SK-N-MC (cell line): ENCODE data around the gene PTPRN2.

Experiments
- DNase-seq: peaks from one replicate; pipeline ENCODE4 v3.0.0-alpha.2; 2011; ENCODE audit warnings: low read depth, low spot score
- H3K27ac ChIP-seq: fragments of 200-600 bp; sonication (generic); 2 replicates; pipeline ENCODE4 v1.5.1; 2016; ENCODE audit warnings: mixed run types
- H3K36me3 ChIP-seq: fragments of 200-600 bp; sonication (generic); 2 replicates; pipeline ENCODE4 v1.6.1; 2017; ENCODE audit warnings: antibody characterized with exemption, low read length, mixed read lengths; ENCODE audit not compliant: insufficient read depth
- H3K4me3 ChIP-seq: fragments of 200-600 bp; sonication (generic); 2 replicates; pipeline ENCODE4 v1.5.1; 2016
- H3K9ac ChIP-seq: fragments of 200-600 bp; sonication (generic); 2 replicates; pipeline ENCODE4 v1.8.0; 2017; ENCODE audit warnings: mixed run types, mixed read lengths; ENCODE audit not compliant: insufficient read length
- H3K9me3 ChIP-seq: fragments of 200-600 bp; sonication (generic); 2 replicates; pipeline ENCODE4 v1.6.1; 2017; ENCODE audit warnings: low read depth, mild to moderate bottlenecking, antibody characterized with exemption, low read length, moderate library complexity, mixed read lengths
- EZH2 ChIP-seq: fragments of 200-600 bp; sonication (generic); IDR thresholded peaks from one replicate; pipeline ENCODE4 v1.6.1; 2017; ENCODE audit warnings: antibody characterized with exemption
- FOXP2 ChIP-seq: optimal IDR thresholded peaks from 2 replicates; pipeline ENCODE3; 2011; ENCODE audit warnings: mild to moderate bottlenecking, moderate library complexity; ENCODE audit not compliant: insufficient read depth; ENCODE audit errors: extremely low read length, control extremely low read depth
- POLR2AphosphoS5 ChIP-seq: IDR thresholded peaks from 2 replicates; pipeline ENCODE4 v1.6.1; 2012; ENCODE audit warnings: mild to moderate bottlenecking, low read depth, low read length, borderline replicate concordance

The PTPRN2 gene

DNA sequence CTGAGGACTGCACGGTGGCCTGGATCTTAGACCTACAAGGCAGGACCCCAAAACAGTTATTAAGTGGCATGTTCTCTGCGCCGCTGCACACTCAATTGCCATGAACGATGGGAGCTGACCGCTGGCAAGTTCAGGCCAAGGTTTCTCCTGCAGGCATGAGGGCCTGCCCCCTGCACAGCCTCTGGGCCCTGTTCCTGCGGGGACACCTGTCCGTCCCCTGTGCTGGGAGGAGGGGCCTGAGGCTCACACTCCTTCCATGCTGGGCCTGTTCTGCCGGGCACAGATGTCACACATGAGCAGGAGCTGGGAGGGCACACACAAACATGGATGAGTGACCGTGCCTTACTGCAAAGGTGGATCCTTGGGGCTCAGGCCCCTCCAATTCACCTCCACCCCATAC is 90.0 kb downstream of the PTPRN2 start:
- no peak overlapping the region for H3K9ac ChIP-seq
- no peak overlapping the region for H3K27ac ChIP-seq
- no peaks in the 10 kb centered on the region for H3K36me3 ChIP-seq

DNA sequence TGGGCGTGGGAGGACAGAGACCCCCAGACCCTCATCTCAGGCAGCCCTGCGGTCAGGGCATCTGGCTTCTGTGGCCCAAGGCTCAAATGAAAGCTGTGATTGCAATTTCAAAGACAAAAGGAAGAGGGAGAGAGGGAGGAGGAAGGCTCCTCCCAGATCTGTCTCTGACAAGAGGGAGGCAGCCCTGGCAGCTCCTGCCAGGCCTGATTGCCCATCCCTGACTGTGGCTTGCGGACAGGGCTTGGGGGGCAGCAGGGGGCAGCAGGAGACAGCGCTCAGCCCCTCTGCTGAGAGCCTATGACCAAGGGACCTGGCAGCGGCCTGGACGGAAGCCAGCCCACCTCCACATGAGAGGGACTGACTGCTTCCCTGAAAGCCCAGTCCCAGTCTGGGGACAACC is 91.8 kb downstream of the PTPRN2 start:
- no peak for TF ChIP-seq POLR2AphosphoS5
- no peak for TF ChIP-seq FOXP2
- no peak for TF ChIP-seq EZH2
- Histone ChIP-seq H3K27ac (no peak overlapping the region), H3K36me3 (no peaks in the 10 kb centered on the region), H3K4me3 (no peak overlapping the region), H3K9me3 (no peaks in the 10 kb centered on the region), H3K9ac (no peak overlapping the region)
- DNase-seq = no peak

More for the DNA sequence above, 90.0 kb downstream of the PTPRN2 start:
- no peak for DNase-seq
- no peak for TF ChIP-seq FOXP2
- TF ChIP-seq POLR2AphosphoS5 = no peak
- TF ChIP-seq EZH2 = no peak
- Histone ChIP-seq H3K4me3 (no peak overlapping the region), H3K9me3 (no peaks in the 10 kb centered on the region)

- H3K27ac ChIP-seq = no peak overlapping the region
- H3K9ac ChIP-seq = no peak overlapping the region
- no peaks in the 10 kb centered on the region for H3K9me3 ChIP-seq
- no peaks in the 10 kb centered on the region for H3K36me3 ChIP-seq
- no peak overlapping the region for H3K4me3 ChIP-seq
- no peak for DNase-seq
- TF ChIP-seq FOXP2 (no peak), EZH2 (no peak), POLR2AphosphoS5 (no peak)
Measured at GRCh38 chr7:158495216-158495615, 92.4 kb downstream of the PTPRN2 start.

DNA sequence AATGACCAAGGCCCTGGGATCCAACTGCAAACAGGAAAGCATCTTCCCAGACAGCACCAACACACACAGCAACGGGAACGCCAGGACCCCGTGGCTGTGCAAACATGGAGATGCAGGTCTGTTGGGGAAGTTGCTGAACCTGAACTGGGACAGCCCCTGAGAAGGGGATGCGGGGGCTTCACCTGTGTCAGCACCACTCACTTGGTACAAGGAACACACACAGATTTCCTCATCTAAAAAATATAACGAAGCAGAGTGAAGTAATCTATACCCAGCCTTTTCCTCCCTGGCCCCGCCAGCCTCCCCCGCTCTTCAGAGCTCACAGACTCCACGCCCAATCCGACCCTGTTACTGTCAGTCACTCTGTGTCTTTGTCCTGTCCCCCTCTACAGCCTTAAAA is 93.0 kb downstream of the PTPRN2 start:
- Histone ChIP-seq H3K27ac (no peak overlapping the region), H3K36me3 (no peaks in the 10 kb centered on the region), H3K9me3 (no peaks in the 10 kb centered on the region), H3K4me3 (no peak overlapping the region), H3K9ac (no peak overlapping the region)
- TF ChIP-seq EZH2 (no peak), POLR2AphosphoS5 (no peak), FOXP2 (no peak)
- no peak for DNase-seq

DNA sequence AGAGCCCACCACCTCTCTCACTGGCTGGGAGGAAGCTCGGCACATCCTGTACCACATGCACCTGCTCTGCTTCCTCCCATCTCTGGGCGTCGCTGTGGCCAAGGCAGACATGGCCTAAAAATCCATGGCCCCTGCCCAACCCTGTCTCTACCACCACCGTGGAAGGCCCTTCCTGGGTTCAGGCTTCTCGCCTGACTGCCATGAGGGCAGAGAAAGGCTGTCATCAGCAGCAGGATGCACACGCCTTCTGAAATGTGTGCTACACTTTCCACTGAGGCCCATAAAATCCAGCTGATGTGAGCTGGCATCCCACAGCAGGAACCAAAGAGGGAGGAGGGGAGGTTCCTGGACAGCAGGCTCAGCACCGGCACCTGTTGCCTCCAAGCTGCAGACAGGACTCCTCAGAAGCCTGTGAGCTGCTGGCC is 93.4 kb downstream of the PTPRN2 start:
- TF ChIP-seq FOXP2 (no peak), EZH2 (no peak), POLR2AphosphoS5 (no peak)
- H3K9ac ChIP-seq = no peak overlapping the region
- no peak for DNase-seq
- no peaks in the 10 kb centered on the region for H3K36me3 ChIP-seq
- no peak overlapping the region for H3K4me3 ChIP-seq
- H3K9me3 ChIP-seq = no peaks in the 10 kb centered on the region
- no peak overlapping the region for H3K27ac ChIP-seq

DNA sequence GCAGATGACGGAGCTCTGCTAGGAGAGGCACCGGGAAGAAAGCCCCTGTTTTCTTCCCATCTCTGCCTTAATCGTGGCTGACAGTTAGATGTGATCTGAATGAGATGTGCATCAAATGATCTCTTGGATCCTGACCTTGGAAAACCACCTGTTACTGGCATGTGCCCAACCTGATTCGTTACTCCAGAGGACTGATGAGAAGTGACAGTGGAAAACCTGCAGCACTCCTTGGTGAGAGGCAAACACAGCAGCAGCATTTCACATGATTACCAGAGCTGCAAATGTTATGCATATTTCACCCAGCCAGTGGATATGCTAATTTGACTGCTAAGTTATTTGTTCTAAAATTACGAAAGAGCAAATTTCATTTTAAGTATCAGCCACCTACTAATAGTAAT is 95.3 kb downstream of the PTPRN2 start:
- H3K27ac ChIP-seq = no peak overlapping the region
- no peak overlapping the region for H3K4me3 ChIP-seq
- no peak for DNase-seq
- no peak for TF ChIP-seq EZH2
- H3K9ac ChIP-seq = no peak overlapping the region
- H3K9me3 ChIP-seq = no peaks in the 10 kb centered on the region
- H3K36me3 ChIP-seq = no peaks in the 10 kb centered on the region

DNA sequence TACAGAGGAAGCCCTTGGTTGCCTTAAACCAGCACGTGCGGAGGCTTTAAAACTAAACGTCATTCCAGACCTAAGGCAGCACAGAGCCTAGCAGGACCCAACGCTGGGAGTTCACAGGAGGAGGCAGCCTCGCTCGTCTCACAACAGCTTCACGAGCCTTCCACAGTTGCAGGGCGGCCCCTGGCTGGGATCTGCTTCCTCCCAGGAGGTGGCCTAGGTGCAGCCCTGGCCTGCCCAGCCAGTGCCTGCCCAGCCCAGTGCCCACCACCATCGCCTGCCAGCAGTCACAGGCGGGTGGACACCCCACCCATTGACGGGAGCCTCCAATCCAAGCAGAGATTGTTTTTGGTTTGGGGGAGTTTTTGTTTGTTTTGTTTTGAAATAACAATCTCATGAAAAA is 96.5 kb downstream of the PTPRN2 start:
- H3K27ac ChIP-seq = no peak overlapping the region
- DNase-seq = no peak
- H3K36me3 ChIP-seq = no peaks in the 10 kb centered on the region
- H3K9ac ChIP-seq = no peak overlapping the region
- no peaks in the 10 kb centered on the region for H3K9me3 ChIP-seq
- no peak for TF ChIP-seq POLR2AphosphoS5
- TF ChIP-seq FOXP2 = no peak
- no peak for TF ChIP-seq EZH2
- H3K4me3 ChIP-seq = no peak overlapping the region

DNA sequence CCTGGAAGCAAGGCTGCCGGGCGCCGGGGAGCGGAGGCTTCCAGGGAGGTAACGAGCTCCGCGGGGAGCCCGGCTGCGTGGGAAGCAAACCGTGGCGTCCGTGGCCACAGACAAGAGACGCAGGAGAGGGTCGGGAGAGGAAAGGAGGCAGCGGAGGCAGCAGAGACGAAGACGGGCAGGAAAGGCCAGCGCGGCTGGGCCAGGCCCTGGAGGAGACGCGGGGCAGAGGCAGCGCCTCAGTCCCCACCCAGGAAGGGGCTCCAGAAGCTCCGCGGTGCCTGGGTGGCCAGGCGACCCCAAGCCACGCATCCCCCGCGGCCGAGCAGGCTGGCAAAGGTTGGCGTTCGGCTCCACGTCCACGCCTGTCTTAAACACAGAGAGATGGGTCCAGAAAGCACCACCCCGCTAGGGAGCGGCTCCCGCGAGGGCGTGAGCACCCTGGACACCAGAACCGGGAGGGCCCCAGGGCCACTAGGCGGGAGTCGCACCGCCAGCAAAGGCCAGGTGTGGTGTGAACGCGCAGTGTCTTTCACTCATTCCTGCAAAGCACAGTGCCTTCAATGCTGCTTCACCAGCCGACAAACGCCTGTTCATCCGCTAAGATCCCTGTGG is 97.3 kb downstream of the PTPRN2 start:
- Histone ChIP-seq H3K36me3 (no peaks in the 10 kb centered on the region), H3K27ac (no peak overlapping the region), H3K9ac (no peak overlapping the region), H3K9me3 (no peaks in the 10 kb centered on the region), H3K4me3 (no peak overlapping the region)
- no peak for DNase-seq
- no peak for TF ChIP-seq EZH2
- TF ChIP-seq FOXP2 = no peak
- no peak for TF ChIP-seq POLR2AphosphoS5

DNA sequence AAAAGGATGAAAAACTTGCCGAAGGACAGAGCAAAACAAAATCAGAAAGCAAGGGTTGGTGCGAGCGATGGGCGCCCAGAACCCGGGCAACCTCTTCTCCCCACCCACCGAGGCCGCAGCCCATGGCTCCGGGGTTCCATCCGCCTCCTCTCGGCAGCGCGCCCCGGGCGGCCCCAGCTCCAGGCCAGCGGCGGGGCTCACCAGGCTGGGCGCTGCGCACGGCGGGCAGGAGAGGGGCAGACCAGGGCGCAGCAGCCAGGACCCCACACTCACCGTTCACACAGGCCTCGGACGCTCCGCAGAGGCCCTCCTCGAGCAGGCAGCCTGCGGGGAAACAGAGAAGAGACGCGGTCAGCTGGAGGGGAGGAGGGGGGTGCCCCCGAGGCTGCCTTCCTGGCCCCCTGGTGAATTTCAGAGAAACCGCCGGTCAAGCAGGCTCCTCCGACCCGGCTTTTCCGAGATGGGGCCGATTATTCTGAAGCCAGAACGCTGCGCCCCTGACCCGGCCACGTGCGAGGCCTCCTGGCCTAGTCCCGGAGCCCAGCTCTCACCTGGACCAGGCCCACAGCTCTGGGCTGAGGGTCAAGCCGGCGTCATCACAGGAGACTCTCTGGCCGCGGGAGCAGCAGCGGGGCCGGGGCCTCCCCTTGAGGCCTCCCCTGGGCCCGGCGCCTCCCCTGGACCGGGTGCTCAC is 98.0 kb downstream of the PTPRN2 start:
- DNase-seq = no peak
- TF ChIP-seq EZH2 (no peak), POLR2AphosphoS5 (no peak), FOXP2 (no peak)
- H3K9ac ChIP-seq = no peak overlapping the region
- no peaks in the 10 kb centered on the region for H3K36me3 ChIP-seq
- H3K4me3 ChIP-seq = no peak overlapping the region
- H3K27ac ChIP-seq = no peak overlapping the region
- H3K9me3 ChIP-seq = no peaks in the 10 kb centered on the region
